ENCODE measurements around the gene GLIS1. TPM values are rescaled to one million over a fixed set of nuclear protein-coding genes. Genes with fewer than 3 reads are reported as not detected.

Gene GLIS1
- total RNA-seq, 4 donors from 2014 or later: 0.16 to 0.27 TPM; not detected in 2

DNA sequence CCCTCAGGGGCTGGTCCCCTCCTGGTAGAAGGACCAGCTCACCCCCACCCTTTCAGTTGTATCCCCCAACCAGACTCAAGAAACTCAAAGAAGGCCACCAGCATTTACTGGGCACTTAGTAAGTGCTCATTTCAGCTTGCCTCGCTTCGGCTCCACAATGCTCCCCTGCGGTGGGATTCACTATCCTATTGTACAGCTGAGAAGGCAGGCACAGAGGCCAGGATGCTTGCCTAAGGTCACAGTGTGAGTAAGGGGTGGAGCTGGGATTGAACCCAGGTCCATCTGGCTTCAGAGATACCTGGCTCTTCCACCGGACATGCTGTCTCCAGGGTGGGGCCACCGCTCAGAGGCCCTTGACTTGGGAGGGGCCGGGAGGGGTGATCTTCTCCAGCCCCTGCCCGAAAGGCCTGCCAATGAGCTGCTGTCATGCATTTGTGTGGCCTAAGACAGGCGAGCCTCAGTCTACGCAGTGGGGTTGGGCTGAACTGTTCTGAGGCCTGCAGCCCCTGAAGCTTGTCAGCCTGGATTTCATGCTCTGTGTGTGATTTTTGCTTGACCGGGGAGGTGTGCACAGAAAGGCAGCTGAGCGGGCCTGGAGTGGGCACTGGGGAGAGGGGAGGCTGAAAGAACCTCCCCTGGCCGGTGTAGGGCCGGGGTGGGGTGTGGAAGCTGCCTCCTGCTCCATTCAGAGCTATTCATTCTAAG is 231.7 kb downstream of the GLIS1 start:
- 68% methylated on average over 3 of the region's 13 CpGs; no CpG with 5 or more reads in 1 of the 2 donors for WGBS, 2 donors (ENCODE audit: low coverage in 1 of 2)
- Histone ChIP-seq H3K27me3 (no peaks in the 10 kb centered on the region), H3K27ac (no peak overlapping the region), H3K4me1 (peaks cover 0 to 6% (median 0%) of the 10 kb centered on the region in 3 donors), H3K4me3 (no peak overlapping the region), H3K9me3 (no peaks in the 10 kb centered on the region), H3K36me3 (no peaks in the 10 kb centered on the region)
- ATAC-seq: no peak
- no peak for TF ChIP-seq POLR2A (IDR thresholded peaks at IDR 0.05)
- TF ChIP-seq EP300 (IDR thresholded peaks at IDR 0.05): no peak
- TF ChIP-seq, protein P1, sequence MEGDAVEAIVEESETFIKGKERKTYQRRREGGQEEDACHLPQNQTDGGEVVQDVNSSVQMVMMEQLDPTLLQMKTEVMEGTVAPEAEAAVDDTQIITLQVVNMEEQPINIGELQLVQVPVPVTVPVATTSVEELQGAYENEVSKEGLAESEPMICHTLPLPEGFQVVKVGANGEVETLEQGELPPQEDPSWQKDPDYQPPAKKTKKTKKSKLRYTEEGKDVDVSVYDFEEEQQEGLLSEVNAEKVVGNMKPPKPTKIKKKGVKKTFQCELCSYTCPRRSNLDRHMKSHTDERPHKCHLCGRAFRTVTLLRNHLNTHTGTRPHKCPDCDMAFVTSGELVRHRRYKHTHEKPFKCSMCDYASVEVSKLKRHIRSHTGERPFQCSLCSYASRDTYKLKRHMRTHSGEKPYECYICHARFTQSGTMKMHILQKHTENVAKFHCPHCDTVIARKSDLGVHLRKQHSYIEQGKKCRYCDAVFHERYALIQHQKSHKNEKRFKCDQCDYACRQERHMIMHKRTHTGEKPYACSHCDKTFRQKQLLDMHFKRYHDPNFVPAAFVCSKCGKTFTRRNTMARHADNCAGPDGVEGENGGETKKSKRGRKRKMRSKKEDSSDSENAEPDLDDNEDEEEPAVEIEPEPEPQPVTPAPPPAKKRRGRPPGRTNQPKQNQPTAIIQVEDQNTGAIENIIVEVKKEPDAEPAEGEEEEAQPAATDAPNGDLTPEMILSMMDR (IDR thresholded peaks at IDR 0.05): no peak
- no peak for TF ChIP-seq POLR2AphosphoS5 (IDR thresholded peaks at IDR 0.05)

DNA sequence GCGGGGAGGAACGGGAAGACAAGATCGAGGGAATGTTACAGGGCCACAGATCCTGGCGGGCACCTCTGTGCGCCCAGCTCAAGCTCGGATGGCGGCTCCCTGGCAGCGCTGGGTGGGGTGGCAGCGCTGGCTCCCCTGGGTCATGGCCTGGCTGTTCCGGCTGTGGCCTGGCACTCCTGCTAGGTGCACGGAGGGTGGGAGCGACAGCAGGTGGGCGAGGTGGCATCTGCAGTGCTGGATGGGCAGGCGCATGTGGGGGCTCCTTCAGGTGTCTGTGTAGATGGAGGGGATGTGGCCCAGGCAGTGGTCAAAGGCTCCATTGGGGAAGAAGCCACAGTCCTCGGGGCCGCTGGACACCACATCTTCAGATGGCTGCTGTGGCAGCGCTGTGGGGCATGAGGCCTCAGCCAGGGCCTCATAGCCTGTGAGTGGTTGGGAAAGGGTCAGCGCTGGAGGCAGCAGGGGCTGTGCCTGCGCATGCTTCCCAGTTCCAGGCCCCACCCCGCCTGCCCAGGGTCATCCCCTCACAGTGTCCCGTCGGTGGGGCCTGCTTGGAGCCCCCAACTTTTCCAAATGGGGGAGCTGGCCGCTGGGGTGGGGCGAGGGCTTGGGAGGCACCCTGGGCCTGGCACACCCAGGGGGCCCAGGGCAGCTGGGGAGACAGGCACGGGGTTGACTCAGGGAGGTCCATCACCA is 232.5 kb downstream of the GLIS1 start:
- H3K9me3 ChIP-seq: no peaks in the 10 kb centered on the region
- H3K36me3 ChIP-seq: no peaks in the 10 kb centered on the region
- peaks cover 4% of the 10 kb centered on the region for H3K27me3 ChIP-seq
- H3K4me1 ChIP-seq: peaks cover 0 to 3% (median 0%) of the 10 kb centered on the region in 3 donors
- no peak for TF ChIP-seq POLR2AphosphoS5 (IDR thresholded peaks at IDR 0.05)
- TF ChIP-seq POLR2A (IDR thresholded peaks at IDR 0.05): no peak
- TF ChIP-seq, protein P1 (IDR thresholded peaks at IDR 0.05): no peak
- no peak for TF ChIP-seq EP300 (IDR thresholded peaks at IDR 0.05)
- no peak overlapping the region for H3K4me3 ChIP-seq
- 92 to 93% methylated on average over 3 to 7 of the region's 25 CpGs for WGBS, 2 donors (ENCODE audit: low coverage in 1 of 2)
- no peak overlapping the region for H3K27ac ChIP-seq
- no peak for ATAC-seq

DNA sequence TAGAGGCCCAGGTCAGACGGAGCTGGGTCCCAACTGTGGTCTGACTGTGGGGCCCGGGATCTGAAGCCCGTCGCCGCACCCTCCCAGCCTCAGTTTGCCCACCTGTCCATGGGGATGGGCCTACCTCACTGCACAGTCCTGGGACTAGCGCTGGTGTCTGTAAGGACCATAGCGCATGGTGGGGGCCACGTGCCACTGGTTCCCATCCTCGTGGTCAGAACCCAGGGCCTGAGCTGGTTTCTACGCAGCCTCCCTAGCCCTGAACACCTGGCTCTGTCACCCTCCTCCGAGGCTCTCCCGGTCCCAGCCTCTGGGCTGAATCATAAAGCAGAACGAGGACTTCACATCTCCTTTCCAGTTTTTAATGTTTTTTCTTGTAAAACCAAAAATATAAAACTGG is 233.1 kb downstream of the GLIS1 start:
- no peaks in the 10 kb centered on the region for H3K9me3 ChIP-seq
- TF ChIP-seq EP300 (IDR thresholded peaks at IDR 0.05) (no peak), POLR2AphosphoS5 (IDR thresholded peaks at IDR 0.05) (no peak), POLR2A (IDR thresholded peaks at IDR 0.05) (no peak)
- TF ChIP-seq, protein P1 (IDR thresholded peaks at IDR 0.05): no peak
- H3K36me3 ChIP-seq: no peaks in the 10 kb centered on the region
- H3K27ac ChIP-seq: no peak overlapping the region
- no peak overlapping the region for H3K4me3 ChIP-seq
- H3K4me1 ChIP-seq: no peaks in the 10 kb centered on the region
- WGBS, 2 donors (ENCODE audit: low coverage in 1 of 2): no CpG with 5 or more reads among the region's 13 CpGs
- peaks cover 10% of the 10 kb centered on the region for H3K27me3 ChIP-seq
- ATAC-seq: no peak

DNA sequence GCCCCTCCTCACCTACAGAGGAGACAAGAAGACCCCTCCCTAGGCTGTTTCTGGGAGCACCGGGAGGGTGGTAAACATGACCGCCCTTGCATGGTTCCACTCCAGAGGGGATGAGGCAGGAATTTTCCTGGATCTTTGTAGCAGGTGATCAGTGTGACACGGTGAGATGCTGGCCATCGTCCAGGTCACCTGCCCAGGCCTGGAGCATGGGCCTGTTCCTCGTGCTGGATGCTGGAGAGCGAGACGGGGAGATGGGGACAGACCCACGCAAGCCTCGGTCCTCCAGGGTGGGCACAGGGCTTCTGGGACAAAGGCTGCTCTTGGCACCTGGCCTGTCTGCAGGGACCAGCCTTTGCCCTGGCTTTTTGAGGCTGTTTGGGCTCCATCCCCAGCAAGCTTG is 233.6 kb downstream of the GLIS1 start:
- H3K27me3 ChIP-seq: peaks cover 15% of the 10 kb centered on the region
- H3K36me3 ChIP-seq: no peaks in the 10 kb centered on the region
- ATAC-seq: no peak
- H3K9me3 ChIP-seq: no peaks in the 10 kb centered on the region
- H3K27ac ChIP-seq: no peak overlapping the region
- no peak overlapping the region for H3K4me3 ChIP-seq
- TF ChIP-seq POLR2A (IDR thresholded peaks at IDR 0.05): no peak
- TF ChIP-seq POLR2AphosphoS5 (IDR thresholded peaks at IDR 0.05): no peak
- no peak for TF ChIP-seq EP300 (IDR thresholded peaks at IDR 0.05)
- TF ChIP-seq, protein P1 (IDR thresholded peaks at IDR 0.05): no peak
- WGBS, 2 donors (ENCODE audit: low coverage in 1 of 2): 40 to 95% methylated on average over 1 to 4 of the region's 9 CpGs
- no peaks in the 10 kb centered on the region for H3K4me1 ChIP-seq

DNA sequence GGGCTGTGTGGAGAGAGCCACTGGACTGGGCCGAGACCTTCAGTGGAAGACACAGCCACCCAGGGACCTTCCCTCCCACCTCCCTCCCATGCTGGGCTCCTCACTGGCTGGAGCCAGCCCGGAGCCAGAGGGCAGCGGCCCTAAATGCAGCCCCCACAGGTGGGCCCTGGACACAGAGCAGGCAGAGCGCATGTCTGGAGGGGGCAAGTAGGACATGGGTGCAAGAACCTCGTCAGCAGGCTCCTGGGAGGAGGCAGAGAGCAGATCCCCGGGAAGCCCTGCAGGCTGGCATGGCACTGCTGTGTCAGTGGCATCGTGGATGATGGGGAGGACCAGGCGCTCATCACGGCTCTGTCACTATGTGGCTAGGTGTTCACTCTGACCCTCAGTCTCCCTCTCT is 234.1 kb downstream of the GLIS1 start:
- Histone ChIP-seq H3K36me3 (no peaks in the 10 kb centered on the region), H3K4me3 (no peak overlapping the region), H3K4me1 (no peaks in the 10 kb centered on the region), H3K9me3 (no peaks in the 10 kb centered on the region), H3K27ac (no peak overlapping the region), H3K27me3 (peaks cover 19% of the 10 kb centered on the region)
- no CpG with 5 or more reads among the region's 9 CpGs for WGBS, 2 donors (ENCODE audit: low coverage in 1 of 2)
- TF ChIP-seq POLR2AphosphoS5 (IDR thresholded peaks at IDR 0.05): no peak
- no peak for TF ChIP-seq POLR2A (IDR thresholded peaks at IDR 0.05)
- no peak for TF ChIP-seq EP300 (IDR thresholded peaks at IDR 0.05)
- TF ChIP-seq, protein P1 (IDR thresholded peaks at IDR 0.05): no peak
- no peak for ATAC-seq
